Stimulated activated CD4-positive, alpha-beta T cell treated with anti-CD3 and anti-CD28 coated beads, Interleukin-4, amount 100 ng/mL, for 4 hours (primary cell): Measurements from ENCODE around the gene DNMT3A.
A peak's percentile ranks its signal among the peaks of the same experiment; 100 is the strongest.

Experiments used
- DNase-seq, 2 experiments: peaks; one replicate each; pipeline ENCODE4 v3.0.0-alpha.2; 2020

Gene DNMT3A

DNA sequence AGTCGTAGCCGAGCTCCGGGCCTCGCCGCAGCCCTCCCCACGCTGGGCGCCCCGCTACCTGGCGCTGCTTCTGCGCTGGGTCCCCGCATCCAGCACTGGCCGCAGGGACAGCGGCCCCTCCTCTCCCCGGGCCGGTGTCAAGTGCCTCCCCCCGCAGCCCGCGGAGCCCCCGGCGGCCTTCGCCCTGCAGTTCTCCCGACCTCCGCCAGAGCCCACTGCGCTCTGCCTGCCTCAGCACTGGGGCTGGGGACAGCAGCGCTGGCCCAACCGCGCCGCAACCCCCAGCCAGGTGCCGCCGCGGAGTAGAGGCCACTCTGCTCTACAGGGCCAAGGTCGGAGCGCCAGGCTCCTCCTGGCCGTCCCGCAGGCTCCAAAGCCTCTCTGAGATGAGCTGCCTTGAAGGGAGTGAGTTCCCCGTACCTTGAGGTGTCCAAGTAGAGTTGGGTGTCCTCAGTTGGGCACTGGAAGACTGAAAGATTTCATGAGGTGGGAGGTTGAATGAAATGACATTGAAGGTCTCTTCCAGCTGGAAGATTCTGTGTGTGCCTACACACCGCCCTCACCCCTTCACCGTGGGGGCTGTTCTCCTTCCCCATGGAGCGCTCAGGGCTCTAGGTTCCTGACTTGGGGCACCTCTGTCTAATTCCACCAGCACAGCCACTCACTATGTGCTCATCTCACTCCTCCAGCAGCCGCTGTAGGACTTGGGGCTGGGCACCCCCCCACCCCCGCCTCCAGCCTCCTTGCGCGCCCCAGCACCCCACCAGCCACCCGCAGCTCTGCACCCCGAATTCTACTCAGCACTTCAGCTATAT lies 854 bp upstream of the DNMT3A start:
- DNase-seq: peak; percentile 69 to 78

GRCh38 chr2:25341011-25341727 lies 556 bp downstream of the DNMT3A start:
- peak; percentile 21 to 44 for DNase-seq

DNA sequence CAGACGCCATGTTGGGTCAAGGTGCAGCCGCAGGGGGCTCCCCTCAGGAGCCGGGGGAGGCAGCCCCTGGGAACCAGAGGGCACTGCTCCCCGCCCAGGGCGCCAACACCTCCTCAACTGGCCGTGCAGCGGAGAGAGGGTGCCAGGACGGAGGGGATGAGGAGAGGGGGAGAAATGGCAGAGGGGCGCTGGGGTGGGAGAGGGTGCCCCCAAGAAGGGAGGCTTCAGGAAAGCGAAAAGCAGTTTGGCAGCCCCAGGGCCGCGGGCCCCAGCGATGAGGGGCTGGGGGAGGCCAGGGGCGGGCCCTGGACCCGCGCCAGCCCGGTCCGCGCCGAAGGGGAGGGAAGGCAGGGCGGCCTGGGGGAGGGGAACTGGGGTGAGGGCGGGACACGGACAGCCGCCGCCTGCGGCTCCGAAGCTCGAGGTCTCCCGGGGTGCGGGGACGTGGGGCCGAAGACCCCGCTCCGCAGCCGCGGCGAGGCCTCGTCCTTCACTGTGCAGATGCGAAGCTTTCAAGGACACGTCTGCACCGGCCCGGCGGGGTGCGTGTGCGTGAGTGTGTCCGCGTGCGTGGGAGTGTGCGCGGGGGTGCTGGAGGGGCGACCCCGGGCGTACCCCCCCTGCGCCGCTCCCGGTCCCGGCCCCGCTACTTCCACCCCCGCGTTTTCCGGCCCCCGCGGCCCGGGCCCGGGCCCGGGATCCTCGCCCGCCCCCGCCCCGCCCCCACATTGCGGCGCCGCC lies 1.4 kb downstream of the DNMT3A start:
- DNase-seq: peak; percentile 33 to 43

DNA sequence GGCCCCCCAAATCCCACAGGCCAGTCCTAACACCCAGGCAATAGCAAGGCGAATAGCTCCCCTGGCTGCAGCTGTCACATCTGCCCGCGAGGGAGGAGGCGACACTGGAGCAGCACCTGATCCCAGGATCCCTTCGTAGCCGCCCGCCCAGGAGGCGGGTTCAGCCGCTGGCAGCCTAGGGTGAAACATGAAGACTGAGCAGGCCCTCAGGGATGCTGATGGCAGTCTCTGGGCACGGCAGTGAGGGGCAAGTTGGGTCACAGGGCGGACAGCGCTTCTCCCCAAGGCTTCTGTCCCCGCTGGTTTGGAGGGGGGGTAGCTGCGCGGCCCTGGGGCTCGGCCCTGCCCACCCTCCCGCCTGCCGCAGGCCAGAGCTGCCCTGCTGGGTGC lies 1.9 kb downstream of the DNMT3A start:
- no peak for DNase-seq

- no peak for DNase-seq
These were observed 2.5 kb downstream of the DNMT3A start for GRCh38 chr2:25339211-25339674.

DNA sequence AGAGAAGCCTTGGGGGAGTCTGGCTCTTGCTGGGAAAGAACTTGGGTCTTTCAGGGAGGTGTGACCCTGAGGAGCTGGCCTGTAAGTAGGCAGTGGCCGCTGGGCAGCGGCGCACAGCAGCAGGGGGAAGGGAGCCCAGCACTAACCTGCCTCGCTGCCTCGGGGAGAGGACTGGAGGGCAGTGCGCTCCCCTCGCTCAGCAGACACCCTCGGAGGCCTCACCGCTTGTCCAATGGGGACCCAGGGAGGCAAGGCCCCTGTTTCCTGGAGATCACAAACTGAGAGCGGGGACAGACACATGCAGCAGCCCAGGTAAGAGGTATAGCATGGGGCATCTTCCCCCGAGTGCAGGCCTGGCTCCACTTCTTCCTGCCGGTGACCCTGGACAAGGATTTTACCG lies 3.3 kb downstream of the DNMT3A start:
- DNase-seq: no peak

GRCh38 chr2:25337891-25338290 lies 3.8 kb downstream of the DNMT3A start:
- DNase-seq: no peak

DNA sequence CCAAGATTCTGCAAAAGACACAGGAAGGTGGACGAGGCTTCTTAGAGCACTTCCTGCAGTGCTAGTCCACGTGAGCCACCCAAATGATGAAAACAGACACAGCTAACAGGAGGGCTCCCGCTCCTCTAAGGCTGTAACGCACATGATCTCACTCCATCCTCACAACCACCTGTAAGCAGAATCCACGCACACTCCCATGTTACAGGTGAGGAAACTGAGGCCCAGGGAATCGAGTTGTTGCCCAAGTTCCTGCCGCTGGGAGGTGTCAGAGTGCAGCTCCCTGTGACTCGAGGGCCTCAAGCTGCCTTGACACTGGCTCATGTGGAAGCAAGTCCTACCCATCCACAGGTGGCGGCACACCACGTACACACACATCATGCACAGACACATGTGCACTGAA lies 4.4 kb downstream of the DNMT3A start:
- DNase-seq: peak in 1 of 2 experiments; percentile 24

DNA sequence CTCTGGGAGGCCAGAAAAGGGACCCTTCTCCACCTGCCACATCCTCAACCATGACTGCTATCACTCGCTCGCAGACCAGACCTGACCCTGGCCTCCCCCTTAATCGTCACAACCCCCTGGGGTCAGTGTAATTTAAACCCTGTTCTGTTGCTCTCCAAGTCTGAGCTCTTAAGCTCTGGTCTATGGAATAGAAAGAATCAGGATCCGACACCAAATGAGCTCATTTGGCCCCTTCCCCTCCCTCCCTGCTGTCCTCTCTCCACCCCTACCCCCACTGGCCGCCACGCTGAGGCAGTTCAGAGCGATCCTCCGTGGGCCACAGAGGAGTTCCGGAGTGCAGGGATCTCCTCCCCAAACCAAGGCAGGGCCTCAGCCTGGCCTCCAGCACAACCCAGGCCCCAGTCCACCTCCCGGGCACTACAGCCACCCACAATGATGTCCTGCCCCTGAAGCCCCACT lies 5.3 kb downstream of the DNMT3A start:
- no peak for DNase-seq

DNA sequence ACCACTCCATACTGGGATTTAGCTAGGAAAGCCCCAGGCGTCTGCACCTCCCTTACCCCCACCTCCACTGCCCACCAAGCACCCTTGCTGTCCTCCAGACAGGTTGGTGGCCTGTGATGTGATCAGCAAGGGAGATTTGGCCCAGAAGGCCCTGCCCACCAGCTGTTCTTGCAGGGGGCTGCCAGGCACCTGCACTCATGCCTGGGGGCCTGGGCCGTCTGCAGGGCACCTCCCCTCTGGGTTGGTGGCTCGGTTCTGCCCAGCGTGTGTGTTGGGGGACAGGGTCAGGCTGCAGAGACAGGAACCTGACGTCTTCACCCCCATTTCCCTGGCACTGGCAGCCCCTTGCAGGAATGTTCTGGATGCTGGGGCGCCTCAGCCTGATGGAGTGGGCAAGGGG lies 5.8 kb downstream of the DNMT3A start:
- DNase-seq: no peak

- no peak for DNase-seq
These were observed 6.5 kb downstream of the DNMT3A start for GRCh38 chr2:25335204-25335603.

- no peak for DNase-seq
These were observed 7.2 kb downstream of the DNMT3A start for GRCh38 chr2:25334482-25334881.

- DNase-seq: no peak
These were observed 7.7 kb downstream of the DNMT3A start for GRCh38 chr2:25333981-25334380.

DNA sequence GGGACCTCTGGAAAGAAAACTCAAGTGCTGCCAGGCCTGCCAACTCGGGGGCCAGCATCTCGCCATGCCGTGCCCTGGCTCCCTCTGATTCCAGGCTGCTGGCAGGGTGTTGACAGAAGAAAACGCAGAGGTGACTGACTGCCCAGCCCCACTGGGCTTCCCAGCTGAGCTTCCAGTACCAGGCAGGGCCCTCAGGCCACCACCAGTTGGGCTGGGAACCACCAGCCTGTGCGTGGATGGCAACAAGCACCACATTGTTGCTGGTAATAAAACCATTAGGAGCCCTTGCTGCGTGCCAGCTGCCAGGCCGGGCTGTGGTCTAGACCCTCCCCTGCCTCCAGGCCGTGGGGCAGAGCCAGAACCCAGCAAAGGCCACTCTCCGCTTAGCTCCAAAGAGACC lies 9.2 kb downstream of the DNMT3A start:
- no peak for DNase-seq

DNA sequence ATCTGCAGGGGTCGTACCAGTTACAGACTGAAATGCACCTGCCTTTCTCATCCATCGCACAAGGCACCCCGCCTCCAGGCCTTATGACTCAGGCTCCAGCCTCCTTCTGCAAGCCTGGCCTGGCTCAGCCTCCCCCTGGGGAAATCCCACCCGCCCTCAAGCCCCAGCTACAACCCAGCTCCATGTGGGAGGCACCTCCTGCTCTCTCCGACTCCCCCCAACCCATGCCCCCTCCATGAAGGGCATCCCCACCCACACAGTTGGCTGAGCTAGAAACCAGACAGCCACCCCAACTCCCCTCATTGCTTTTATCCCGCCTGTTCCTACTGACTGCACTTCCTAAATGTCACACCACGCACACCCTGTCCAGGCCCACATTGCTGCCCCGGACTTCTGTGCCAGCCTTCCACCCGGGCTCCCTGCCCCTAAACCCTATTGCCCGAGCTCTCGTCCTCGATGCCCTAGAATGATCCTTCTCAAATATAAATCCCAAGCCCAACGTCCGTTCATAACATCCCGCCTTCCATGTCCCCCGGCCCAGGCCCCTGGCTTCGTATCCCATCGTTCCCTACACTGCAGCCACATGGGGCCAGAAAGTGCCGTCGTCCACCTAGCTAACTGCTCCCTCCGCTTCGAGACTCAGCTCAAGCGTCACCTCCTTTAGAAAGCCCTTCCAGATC lies 9.9 kb downstream of the DNMT3A start:
- DNase-seq: peak; percentile 66 to 87

DNA sequence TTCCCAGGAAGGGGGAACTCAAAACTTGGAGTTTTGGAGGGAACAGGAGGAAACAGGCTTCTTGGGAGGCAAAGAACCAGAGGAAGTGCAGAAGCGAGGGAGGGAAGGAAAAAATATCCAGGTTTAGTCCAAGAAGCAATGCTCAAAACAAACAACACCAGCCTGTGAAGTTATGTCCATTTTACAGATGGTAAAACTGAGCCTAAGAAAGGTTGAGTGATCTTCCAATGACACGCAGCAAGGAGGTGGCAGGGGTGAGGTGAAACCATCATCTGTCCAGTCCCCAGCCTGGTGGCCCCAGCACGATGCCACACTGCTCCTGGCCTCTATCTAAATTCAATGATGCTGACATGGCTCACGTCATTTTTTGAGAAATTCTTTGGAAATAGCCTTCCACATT lies 10.8 kb downstream of the DNMT3A start:
- no peak for DNase-seq

DNA sequence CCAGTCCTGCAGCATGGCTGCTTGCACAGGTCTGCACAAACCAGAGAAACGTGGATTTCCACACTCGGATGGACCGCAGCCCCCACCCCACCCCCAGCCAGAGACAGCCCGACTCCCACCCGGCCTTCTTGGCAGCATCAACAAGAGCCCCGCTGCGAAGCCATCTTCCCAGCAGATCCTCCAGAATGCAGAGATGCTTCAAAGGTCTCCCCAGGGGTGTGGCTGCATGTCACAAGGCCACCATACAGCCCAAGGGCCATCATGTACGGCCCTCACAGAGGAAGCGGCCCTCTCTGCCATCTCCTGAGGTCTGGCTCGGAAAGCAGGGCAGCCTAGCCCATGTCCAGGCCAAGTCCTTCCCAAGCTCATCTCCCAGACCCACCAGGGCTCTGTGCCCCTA lies 11.5 kb downstream of the DNMT3A start:
- no peak for DNase-seq

DNA sequence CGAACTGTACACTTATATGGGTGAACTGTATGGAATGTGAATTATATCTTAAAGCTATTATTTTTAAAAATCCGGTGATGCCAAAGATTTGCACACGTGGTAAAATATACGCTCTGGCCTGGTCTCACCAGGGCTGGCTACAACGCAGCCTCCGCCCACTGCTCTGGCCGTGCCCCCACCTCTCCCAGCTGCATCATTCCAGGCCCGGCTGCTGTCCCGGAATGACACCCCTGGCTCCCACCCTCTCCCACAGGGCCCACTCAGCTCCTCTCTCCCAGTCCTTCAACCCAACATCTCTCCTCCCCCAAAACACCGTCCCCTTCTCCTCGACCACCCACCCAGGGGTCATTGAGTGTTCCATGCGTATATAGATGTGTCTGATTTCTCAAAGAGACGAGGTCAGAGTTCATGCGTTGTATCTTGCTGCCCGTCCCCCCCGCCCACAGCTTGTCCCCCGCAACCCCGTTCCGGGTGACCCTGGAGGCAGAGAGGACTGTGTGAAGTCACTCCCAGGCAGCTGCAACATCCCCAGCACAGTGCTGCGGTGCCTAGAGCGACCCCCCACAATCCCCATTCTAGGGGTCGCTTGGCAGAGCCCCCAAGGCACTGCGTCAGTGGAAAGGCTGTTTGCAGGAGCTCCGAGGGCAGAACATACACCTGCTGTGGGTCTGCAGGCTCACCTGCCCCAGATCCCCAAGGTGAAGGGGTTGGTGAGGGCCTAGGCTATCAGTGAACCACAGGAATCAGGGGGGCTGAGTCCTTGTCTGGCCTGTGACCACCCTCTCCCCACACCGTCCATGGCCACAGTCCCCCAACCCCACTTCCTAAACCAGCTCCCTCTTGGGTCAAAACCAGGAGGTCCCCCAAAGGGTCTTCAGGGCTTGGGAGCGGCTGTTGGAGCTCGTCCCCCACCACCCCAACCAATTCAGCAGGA lies 13.3 kb downstream of the DNMT3A start:
- no peak for DNase-seq

DNA sequence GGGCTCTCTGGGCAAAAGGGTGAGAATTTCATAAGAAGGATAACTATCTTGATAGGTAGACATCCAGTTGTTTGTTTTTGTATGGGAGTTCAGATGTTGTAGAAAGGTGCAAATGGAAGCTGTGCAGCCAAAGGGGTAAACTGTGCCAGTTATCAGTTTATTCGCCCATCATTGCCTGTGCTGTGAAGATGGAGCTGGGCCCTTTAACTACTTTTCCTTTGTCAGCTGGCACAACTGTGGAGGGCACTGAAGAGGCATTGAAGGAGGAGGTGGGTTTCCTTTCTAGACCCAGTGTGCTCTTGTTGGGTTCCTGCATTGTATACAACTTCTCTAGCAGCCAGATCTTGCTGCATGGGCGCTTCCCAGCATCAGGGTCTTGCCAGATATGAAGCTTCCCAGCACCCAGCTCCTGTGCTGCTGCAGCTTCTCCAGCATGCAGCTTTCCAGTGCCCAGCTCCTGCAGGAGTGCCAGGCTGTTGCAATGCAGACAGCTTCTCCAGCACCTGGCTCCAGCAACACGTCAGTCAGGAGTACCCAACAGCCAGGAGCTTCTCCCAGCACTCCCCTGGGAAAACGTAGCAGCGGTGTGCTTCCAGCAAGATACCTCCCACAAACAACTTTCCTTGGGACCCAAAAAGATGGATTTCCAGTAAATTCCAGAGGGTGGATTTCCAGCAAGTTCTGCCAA lies 15.3 kb downstream of the DNMT3A start:
- DNase-seq: no peak

DNA sequence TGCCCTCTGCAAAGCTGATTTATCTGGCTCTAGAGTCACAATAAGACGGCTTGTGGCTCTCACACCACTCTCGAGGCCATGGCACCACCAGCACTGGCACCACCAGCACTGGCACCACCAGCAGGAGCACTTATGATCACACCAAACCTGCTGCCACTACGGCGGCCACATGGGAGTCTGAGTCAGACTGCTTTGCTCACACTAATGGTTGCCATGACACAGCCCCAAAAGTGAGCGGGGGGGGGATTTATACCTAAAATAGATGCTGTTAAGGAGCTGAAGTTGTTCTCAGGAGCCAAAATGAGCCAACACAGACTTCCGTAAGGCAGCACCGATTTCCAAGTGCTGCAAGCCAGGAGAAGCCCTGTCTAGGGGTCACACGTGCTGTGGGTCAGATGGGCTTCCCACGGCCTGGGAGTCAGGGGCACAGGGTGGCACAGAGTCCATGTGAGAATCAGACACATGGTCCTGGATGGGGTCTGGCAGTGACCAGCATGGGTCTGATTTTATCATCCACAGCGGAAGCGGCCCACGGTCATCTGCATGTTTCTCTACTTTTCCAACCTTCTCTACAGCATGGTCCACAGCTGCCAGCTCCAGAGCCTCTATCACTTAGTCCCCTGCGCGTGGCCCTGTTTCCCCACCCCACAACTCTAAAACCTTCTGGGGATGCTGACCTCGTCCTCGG lies 16.7 kb downstream of the DNMT3A start:
- peak in 1 of 2 experiments; percentile 72 for DNase-seq
